Transverse colon (tissue), 4 donors: ENCODE measurements around the gene SLC38A3.

Source experiments
- CTCF ChIP-seq, 5 experiments: fragments of 200-600 bp in 3 of 5; fragments of 450-650 bp in 2 of 5; sonication (generic) in 3 of 5; IDR thresholded peaks; 1 replicate in 2 of 5; 2 replicates in 3 of 5; pipeline ENCODE4 v1.5.1; 2016 to 2017; ENCODE audit warnings: antibody characterized with exemption in 5 of 5, inconsistent platforms in 3 of 5, mild to moderate bottlenecking in 2 of 5, moderate library complexity in 1 of 5
- EP300 ChIP-seq: sonication (generic); formaldehyde crosslinking; IDR thresholded peaks from one replicate; pipeline ENCODE4 v1.6.1; 2017; ENCODE audit warnings: antibody characterized with exemption, low read depth
- POLR2A ChIP-seq: fragments of 450-650 bp; IDR thresholded peaks from one replicate; pipeline ENCODE4 v1.6.1; 2016; ENCODE audit warnings: antibody characterized with exemption, mild to moderate bottlenecking, moderate library complexity
- POLR2AphosphoS5 ChIP-seq, 3 donors: sonication (generic); formaldehyde crosslinking; IDR thresholded peaks; one replicate each; pipeline ENCODE4 v1.6.1; 2016; ENCODE audit warnings: antibody characterized with exemption in 3 of 3

- TF ChIP-seq POLR2A (no peak), EP300 (no peak), CTCF (IDR thresholded peaks at IDR 0.05) (no peak), POLR2AphosphoS5 (IDR thresholded peaks at IDR 0.05) (no peak)
Observed at GRCh38 chr3:50194903-50195500, 10.1 kb upstream of the SLC38A3 start.
